Pancreas (tissue), 10 donors: Measurements from ENCODE around the gene CDRT4. TPM values are rescaled to one million over a fixed set of nuclear protein-coding genes. Genes with fewer than 3 reads are reported as not detected.

Experiments
- ATAC-seq, 4 donors: fragments of 200-7000 bp; cut with Tn5 transposase; one replicate each; pipeline versions ENCODE4 v1.8.0 to v1.9.1; 2020; ENCODE audit warnings: mild to moderate bottlenecking in 4 of 4, moderate library complexity in 4 of 4
- DNase-seq, 6 donors: peaks; one replicate each; pipeline ENCODE4 v3.0.0-alpha.2; 2020
- FAIRE-seq: peaks from 2 replicates; lab custom pipeline; 2012; peaks lifted over from hg19 to GRCh38; lab: Jason Lieb, UNC
- H3K27ac ChIP-seq, 4 donors: fragments of 200-600 bp; sonication (generic); 1 replicate in 3 of 4; 2 replicates in 1 of 4; pipeline versions ENCODE4 v1.5.0 to v1.8.0; 2020
- H3K27me3 ChIP-seq, 4 donors: fragments of 200-600 bp; one replicate each; pipeline ENCODE4 v1.8.0; 2021
- H3K36me3 ChIP-seq, 3 donors: fragments of 200-600 bp; sonication (generic) in 1 of 3; one replicate each; pipeline versions ENCODE4 v1.5.0 to v1.8.0; 2020 to 2021
- H3K4me1 ChIP-seq, 3 donors: fragments of 200-600 bp; one replicate each; pipeline ENCODE4 v1.8.0; 2021
- H3K4me3 ChIP-seq, 4 donors: fragments of 200-600 bp; sonication (generic) in 2 of 4; one replicate each; pipeline versions ENCODE4 v1.5.0 to v1.8.0; 2020 to 2021
- H3K9me3 ChIP-seq, 4 donors: fragments of 200-600 bp; one replicate each; pipeline ENCODE4 v1.8.0; 2021
- CTCF ChIP-seq, 4 donors: fragments of 200-600 bp; sonication (generic) in 3 of 4; IDR thresholded peaks; one replicate each; pipeline versions ENCODE4 v1.5.0 to v1.8.0; 2021; ENCODE audit warnings: antibody characterized with exemption in 4 of 4
- WGBS, 2 donors: extraction: QIAGEN DNeasy Blood & Tissue Kit; methylation state at CpG; one replicate each; pipeline ENCODE4 v1.1.7; 2013; 5-methylcytosine and 5-hydroxymethylcytosine counted together
- intact Hi-C, 3 donors: fragments of 100-400 bp; cut with DNase I; formaldehyde crosslinking; loops; one replicate each; pipeline versions ENCODE4 v1.11.1 to v1.14.2; 2022
- polyA plus RNA-seq, 2 donors: library from polyadenylated mRNA; stranded (reverse); fragments of 200-250 nt; gene quantifications; one replicate each; pipeline ENCODE4 v1.2.3, GENCODE V29; 2013
- total RNA-seq, 6 donors: library from RNA; stranded (reverse); fragmentation: NEBNext Ultra II Directional in 4 of 6; extraction: Animal tissue kit (Norgen Biotek cat#: 25700) in 4 of 6; gene quantifications; one replicate each; pipeline versions ENCODE4 v1.2.1 to v1.2.4, GENCODE V29; 2021 to 2023
- donor health status: healthy with polysubstance abuse.
- donor health status: DM: no; HTN: no; CAD: no; lungs with moderate emphysema.
- donor health status: DM: no; HTN: no; CAD: no.
- donor health status: control.
- donor health status: control.
- donor health status: Bipolar disorder and iron deficiency.
- donor health status: DM: yes; HTN: yes; CAD: no.
- donor health status: DM: no; HTN: no; CAD: no.
- donor health status: DM: no; HTN: no; CAD: no.
- donor health status: DM: yes; HTN: yes; CAD: no.

The CDRT4 gene
- total and polyA plus RNA-seq, 8 donors: 1.8 to 31.6 (median 6.9) TPM

GRCh38 chr17:15503731-15504130, 36.3 kb upstream of the CDRT4 start:
- Histone ChIP-seq H3K4me1 (no peaks in the 10 kb centered on the region), H3K27me3 (no peaks in the 10 kb centered on the region), H3K9me3 (no peaks in the 10 kb centered on the region), H3K36me3 (no peaks in the 10 kb centered on the region), H3K4me3 (no peak overlapping the region), H3K27ac (no peak overlapping the region)
- ATAC-seq (no peak), FAIRE-seq (no peak), DNase-seq (no peak)
- no peak for TF ChIP-seq CTCF (IDR thresholded peaks at IDR 0.05)
- WGBS, 2 donors: 92 to 95% methylated on average over 2 of the region's 2 CpGs
- intact Hi-C loops: loop anchor here in 1 of 3 donors (5.0 kb wide), 1 partner anchor 241 kb away; no protein-coding TSS in a partner anchor

- WGBS, 2 donors: 64 to 65% methylated on average over 32 of the region's 32 CpGs
- Histone ChIP-seq H3K4me3 (no peak overlapping the region), H3K27me3 (no peaks in the 10 kb centered on the region), H3K9me3 (no peaks in the 10 kb centered on the region), H3K27ac (no peak overlapping the region), H3K36me3 (no peaks in the 10 kb centered on the region), H3K4me1 (no peaks in the 10 kb centered on the region)
- DNase-seq (peak; percentile 54 to 83 (median 70)), FAIRE-seq (no peak), ATAC-seq (peak; percentile 71 to 96 (median 92))
- TF ChIP-seq CTCF (IDR thresholded peaks at IDR 0.05): peak; percentile 25 to 46 (median 40)
- intact Hi-C loops: loop anchor here in 1 of 3 donors (5.0 kb wide), 1 partner anchor 240 kb away; no protein-coding TSS in a partner anchor
Measured at GRCh38 chr17:15502369-15503112, 35.1 kb upstream of the CDRT4 start.

GRCh38 chr17:15501793-15502192, 34.4 kb upstream of the CDRT4 start:
- Histone ChIP-seq H3K4me1 (no peaks in the 10 kb centered on the region), H3K9me3 (no peaks in the 10 kb centered on the region), H3K4me3 (no peak overlapping the region), H3K27me3 (no peaks in the 10 kb centered on the region), H3K36me3 (peaks cover 0 to 2% (median 0%) of the 10 kb centered on the region in 3 donors), H3K27ac (no peak overlapping the region)
- DNase-seq (no peak), FAIRE-seq (no peak), ATAC-seq (no peak)
- intact Hi-C loops: loop anchor here in 1 of 3 donors (5.0 kb wide), 1 partner anchor 239 kb away; no protein-coding TSS in a partner anchor
- TF ChIP-seq CTCF (IDR thresholded peaks at IDR 0.05): no peak
- 91 to 92% methylated on average over 6 to 7 of the region's 7 CpGs for WGBS, 2 donors

- DNase-seq: no peak
- FAIRE-seq: no peak
- intact Hi-C loops: loop anchor here in 1 of 3 donors (5.0 kb wide), 1 partner anchor 239 kb away; no protein-coding TSS in a partner anchor
- no peaks in the 10 kb centered on the region for H3K27me3 ChIP-seq
- TF ChIP-seq CTCF (IDR thresholded peaks at IDR 0.05): no peak
- H3K4me1 ChIP-seq: no peaks in the 10 kb centered on the region
- peaks cover 0 to 7% (median 0%) of the 10 kb centered on the region in 3 donors for H3K36me3 ChIP-seq
- WGBS, 2 donors: 81 to 94% methylated on average over 3 of the region's 3 CpGs
- no peaks in the 10 kb centered on the region for H3K9me3 ChIP-seq
- no peak for ATAC-seq
- no peak overlapping the region for H3K27ac ChIP-seq
- no peak overlapping the region for H3K4me3 ChIP-seq
Measured at GRCh38 chr17:15501282-15501681, 33.9 kb upstream of the CDRT4 start.

GRCh38 chr17:15498107-15498506, 30.7 kb upstream of the CDRT4 start:
- no peak for TF ChIP-seq CTCF (IDR thresholded peaks at IDR 0.05)
- Histone ChIP-seq H3K27ac (no peak overlapping the region), H3K9me3 (no peaks in the 10 kb centered on the region), H3K4me3 (no peak overlapping the region), H3K4me1 (no peaks in the 10 kb centered on the region), H3K27me3 (no peaks in the 10 kb centered on the region), H3K36me3 (peaks cover 0 to 14% (median 0%) of the 10 kb centered on the region in 3 donors)
- 93 to 95% methylated on average over 2 of the region's 2 CpGs for WGBS, 2 donors
- FAIRE-seq: no peak
- DNase-seq: no peak
- peak in 2 of 4 donors; percentile 29 to 34 for ATAC-seq
- intact Hi-C loops: no loop called here
